Activated T-cell treated with anti-CD3 and anti-CD28 coated beads, Interleukin-2, amount 50 U/mL, for 72 hours (primary cell): ENCODE measurements around the gene MAGEF1. TPM values are rescaled to one million over a fixed set of nuclear protein-coding genes. Genes with fewer than 3 reads are reported as not detected.
"Not testable (repeated sequence)": the region's sequence is repeated elsewhere in the genome, so short reads cannot be mapped to it uniquely, and the experiment has no call there.

Experiments used
- ATAC-seq, 2 donors: fragments of 150-1000 bp; cut with Tn5 transposase; replicated peaks in 1 of 2; 2 replicates each; pipeline ENCODE4 v1.10.0; 2021; ENCODE audit warnings: moderate library complexity in 2 of 2, mild to moderate bottlenecking in 1 of 2
- DNase-seq, 2 donors: peaks; one replicate each; pipeline ENCODE4 v3.0.0; 2021 to 2022; ENCODE audit warnings: mixed read lengths in 1 of 2
- H3K27ac Mint-ChIP-seq: one replicate; pipeline ENCODE4 v1.8.0; 2022; ENCODE audit warnings: mild to moderate bottlenecking, moderate library complexity, mixed read lengths
- H3K27me3 Mint-ChIP-seq: one replicate; pipeline ENCODE4 v1.8.0; 2022; ENCODE audit warnings: low read depth, mixed read lengths
- H3K36me3 Mint-ChIP-seq, 2 donors: one replicate each; pipeline ENCODE4 v1.8.0; 2022; ENCODE audit warnings: mixed read lengths in 2 of 2, mild to moderate bottlenecking in 1 of 2; ENCODE audit not compliant: insufficient read depth in 2 of 2
- H3K4me1 Mint-ChIP-seq: one replicate; pipeline ENCODE4 v1.8.0; 2022; ENCODE audit warnings: low read depth, mixed read lengths
- H3K4me3 Mint-ChIP-seq, 2 donors: one replicate each; pipeline ENCODE4 v1.8.0; 2022; ENCODE audit warnings: mild to moderate bottlenecking in 2 of 2, mixed read lengths in 2 of 2, moderate library complexity in 2 of 2
- H3K9me3 Mint-ChIP-seq, 2 donors: one replicate each; pipeline ENCODE4 v1.8.0; 2022; ENCODE audit warnings: mixed read lengths in 2 of 2
- total RNA-seq, 2 donors: library from RNA; stranded (reverse); gene quantifications; one replicate each; pipeline ENCODE4 v1.2.3, GENCODE V29; 2022

MAGEF1 gene
- total RNA-seq, 2 donors from 2014 or later: 27.9 to 28.1 TPM

DNA sequence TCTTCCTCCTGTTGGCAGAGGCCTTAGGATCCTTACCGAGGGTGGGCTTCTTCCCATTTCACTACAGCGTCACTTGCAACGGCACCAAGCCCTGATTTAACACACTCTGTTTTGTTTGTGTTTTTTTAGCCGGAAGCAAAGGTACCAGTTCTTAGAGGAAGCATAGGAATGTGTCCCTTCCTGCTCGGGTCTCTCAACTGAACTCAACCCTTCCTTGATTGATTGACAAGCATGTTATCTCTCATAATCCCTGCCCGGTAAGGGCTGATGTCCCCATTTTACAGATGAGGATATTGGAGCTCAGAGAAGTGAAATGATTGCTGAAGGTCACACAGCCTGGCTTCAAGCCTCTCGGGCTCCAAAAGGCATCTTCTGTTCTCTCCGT lies 26.6 kb upstream of the MAGEF1 start:
- DNase-seq: no peak
- H3K4me1 Mint-ChIP-seq: peaks cover 16% of the 10 kb centered on the region
- no peak overlapping the region for H3K27ac Mint-ChIP-seq
- ATAC-seq: no peak
- H3K27me3 Mint-ChIP-seq: peaks cover 7% of the 10 kb centered on the region
- H3K36me3 Mint-ChIP-seq: no peaks in the 10 kb centered on the region
- H3K9me3 Mint-ChIP-seq: no peaks in the 10 kb centered on the region
- H3K4me3 Mint-ChIP-seq: no peak overlapping the region

DNA sequence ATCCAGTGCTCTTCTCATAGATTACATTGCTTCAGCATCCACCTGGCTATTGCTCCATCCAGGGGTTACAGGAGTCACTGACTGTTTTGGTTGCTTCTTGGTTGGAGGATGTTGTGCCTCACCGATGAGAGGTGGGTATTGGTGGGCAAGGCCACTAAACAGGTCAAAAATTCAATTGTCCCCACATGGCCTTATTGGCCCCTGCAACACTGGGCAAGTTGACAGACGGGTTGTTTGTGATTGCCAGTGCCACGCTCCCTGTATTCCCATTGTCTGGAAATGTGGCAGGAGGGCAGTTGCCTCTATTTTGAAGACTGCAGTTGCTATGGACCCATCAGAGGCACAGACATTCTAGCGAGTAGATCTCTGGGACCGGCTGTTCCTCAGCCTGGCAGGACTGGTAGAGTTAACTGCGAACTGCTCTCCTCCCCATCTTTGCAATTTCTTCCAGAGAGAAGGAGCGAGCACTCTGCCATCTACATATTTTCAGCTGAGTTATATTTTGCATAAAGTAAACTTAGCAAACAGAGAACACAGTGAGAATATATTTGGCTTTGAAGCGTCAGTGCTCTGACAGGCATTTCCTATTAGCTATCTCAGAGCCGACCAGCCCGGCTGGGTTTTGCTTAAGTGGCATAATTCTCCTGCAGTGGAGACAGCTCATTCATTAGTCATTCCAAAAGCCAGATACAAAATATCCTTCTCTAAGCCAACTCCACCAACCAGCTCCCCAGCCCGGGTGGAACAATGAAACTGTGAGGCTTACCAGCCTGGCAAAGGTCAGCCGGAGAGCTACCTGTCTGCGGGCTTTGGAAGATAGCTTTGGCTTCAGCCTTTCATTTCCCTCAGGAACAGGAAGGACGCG lies 26.0 kb upstream of the MAGEF1 start:
- Mint-ChIP-seq H3K36me3 (no peaks in the 10 kb centered on the region), H3K27me3 (peaks cover 7% of the 10 kb centered on the region), H3K4me1 (peaks cover 16% of the 10 kb centered on the region), H3K4me3 (no peak overlapping the region), H3K9me3 (no peaks in the 10 kb centered on the region), H3K27ac (no peak overlapping the region)
- DNase-seq: no peak
- ATAC-seq: no peak

DNA sequence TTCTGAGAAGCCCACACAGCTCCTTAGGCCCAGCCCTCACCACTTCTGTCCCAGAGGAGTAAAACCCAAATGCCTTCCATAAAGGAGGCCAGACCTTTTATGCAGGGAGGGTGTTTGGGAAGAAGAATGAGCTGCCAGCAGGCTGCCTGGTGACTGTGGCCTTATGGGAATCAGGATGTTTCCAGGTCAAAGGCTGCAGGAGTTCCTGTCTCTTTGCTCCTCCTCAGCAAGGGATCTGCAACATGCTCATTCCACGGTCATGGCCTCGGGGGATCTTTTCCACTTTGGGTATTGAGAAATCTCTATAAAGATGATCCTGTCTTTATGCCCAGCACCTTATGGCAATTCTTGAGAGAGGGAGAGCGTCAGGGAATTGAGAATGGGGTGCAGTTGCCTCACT lies 25.2 kb upstream of the MAGEF1 start:
- Mint-ChIP-seq H3K27ac (no peak overlapping the region), H3K4me1 (peaks cover 16% of the 10 kb centered on the region), H3K36me3 (no peaks in the 10 kb centered on the region), H3K27me3 (peaks cover 7% of the 10 kb centered on the region), H3K4me3 (no peak overlapping the region), H3K9me3 (no peaks in the 10 kb centered on the region)
- DNase-seq (no peak), ATAC-seq (no peak)

DNA sequence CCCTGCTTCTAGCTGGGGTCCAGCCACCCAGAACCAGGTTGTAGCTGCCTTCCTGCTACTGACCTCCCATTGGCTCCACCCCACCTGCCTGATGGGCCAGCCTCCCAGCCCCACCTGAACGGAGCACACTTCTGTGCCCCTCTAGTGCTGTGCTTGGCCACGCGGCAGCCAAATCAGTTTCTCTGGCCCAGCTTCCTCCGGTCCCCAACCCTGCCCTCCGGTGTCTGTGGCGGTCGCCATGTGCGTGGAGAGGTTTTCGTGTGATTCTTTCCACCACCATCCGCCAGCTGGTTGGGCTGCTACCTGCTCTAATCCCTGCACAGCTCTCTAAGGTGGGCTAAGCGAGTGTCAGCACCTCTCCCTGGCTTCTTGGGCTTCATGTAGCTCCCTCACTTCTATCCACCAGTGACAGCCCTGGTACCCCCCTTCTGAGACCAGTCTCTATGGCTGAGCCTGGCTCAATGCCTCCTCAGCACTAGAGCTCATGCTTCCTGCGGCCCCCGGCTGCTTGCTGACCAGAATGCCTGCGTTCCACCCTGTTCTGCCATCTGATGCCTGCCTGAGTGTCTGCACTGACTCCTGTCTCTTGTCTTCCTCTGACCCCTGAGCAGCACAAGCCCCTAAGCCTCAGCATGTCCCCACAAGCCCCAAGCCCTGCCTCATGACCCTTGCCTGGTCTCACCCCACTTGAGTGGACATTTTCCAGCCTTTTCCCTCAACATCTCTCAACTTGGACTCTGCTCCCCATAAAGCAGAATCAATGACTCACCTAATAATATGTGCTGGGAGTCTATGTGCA lies 23.2 kb upstream of the MAGEF1 start:
- Mint-ChIP-seq H3K27ac (no peak overlapping the region), H3K27me3 (peaks cover 14% of the 10 kb centered on the region), H3K4me3 (no peak overlapping the region), H3K9me3 (no peaks in the 10 kb centered on the region), H3K4me1 (peaks cover under 1% of the 10 kb centered on the region), H3K36me3 (no peaks in the 10 kb centered on the region)
- DNase-seq: no peak
- no peak for ATAC-seq

DNA sequence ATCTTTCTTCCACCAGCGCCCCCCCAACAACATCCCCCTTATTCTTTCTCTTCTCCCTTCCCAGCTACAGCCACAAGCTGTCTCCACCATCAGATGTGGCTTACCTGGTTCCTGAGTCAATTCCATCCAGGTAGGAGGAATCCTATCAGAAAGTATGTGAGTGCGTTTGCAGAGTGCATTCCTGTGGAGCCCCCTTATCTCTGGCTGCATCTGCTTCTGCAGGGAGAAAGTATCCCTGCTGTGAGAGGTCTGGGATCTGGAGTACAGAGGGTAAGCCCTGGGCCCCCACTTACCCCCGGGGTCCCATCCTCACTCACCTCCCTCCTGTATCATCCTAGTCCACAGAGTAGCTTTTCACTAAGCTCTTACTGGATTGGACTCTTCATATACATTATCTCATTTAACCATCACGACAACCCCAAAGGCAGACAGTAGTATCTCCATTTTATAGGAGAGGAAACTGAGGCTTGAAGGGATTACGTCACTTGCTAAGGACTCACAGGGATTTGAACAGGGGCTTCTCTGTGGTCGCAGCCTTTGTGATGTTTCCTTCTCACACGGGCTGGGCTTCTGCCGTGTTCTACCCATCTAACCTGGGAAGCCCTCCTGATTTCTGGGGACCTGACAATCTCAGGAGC lies 22.2 kb upstream of the MAGEF1 start:
- H3K4me3 Mint-ChIP-seq: no peak overlapping the region
- peaks cover 14% of the 10 kb centered on the region for H3K27me3 Mint-ChIP-seq
- no peaks in the 10 kb centered on the region for H3K4me1 Mint-ChIP-seq
- H3K36me3 Mint-ChIP-seq: no peaks in the 10 kb centered on the region
- H3K27ac Mint-ChIP-seq: no peak overlapping the region
- H3K9me3 Mint-ChIP-seq: no peaks in the 10 kb centered on the region
- ATAC-seq (no peak), DNase-seq (no peak)

DNA sequence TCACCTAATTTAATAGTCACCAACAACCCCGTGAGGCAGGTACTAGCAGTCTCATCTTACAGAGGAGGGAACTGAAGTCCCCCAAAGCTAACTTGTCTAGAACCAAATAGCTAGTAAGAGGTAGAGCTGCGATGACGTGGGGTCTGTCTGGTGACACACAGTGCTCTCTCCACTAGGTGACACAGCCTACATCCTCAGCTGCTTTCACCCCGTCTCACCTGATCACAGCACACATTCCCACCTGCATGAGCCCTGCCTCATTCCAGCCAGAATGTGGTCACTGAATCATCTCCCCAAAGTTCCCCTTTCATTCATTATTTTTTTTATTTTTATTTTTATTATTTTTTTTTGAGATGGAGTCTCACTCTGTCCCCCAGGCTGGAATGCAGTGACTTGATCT lies 21.3 kb upstream of the MAGEF1 start:
- Mint-ChIP-seq H3K27me3 (peaks cover 7% of the 10 kb centered on the region), H3K9me3 (no peaks in the 10 kb centered on the region), H3K4me3 (no peak overlapping the region), H3K36me3 (no peaks in the 10 kb centered on the region), H3K4me1 (no peaks in the 10 kb centered on the region), H3K27ac (no peak overlapping the region)
- DNase-seq: no peak
- no peak for ATAC-seq

DNA sequence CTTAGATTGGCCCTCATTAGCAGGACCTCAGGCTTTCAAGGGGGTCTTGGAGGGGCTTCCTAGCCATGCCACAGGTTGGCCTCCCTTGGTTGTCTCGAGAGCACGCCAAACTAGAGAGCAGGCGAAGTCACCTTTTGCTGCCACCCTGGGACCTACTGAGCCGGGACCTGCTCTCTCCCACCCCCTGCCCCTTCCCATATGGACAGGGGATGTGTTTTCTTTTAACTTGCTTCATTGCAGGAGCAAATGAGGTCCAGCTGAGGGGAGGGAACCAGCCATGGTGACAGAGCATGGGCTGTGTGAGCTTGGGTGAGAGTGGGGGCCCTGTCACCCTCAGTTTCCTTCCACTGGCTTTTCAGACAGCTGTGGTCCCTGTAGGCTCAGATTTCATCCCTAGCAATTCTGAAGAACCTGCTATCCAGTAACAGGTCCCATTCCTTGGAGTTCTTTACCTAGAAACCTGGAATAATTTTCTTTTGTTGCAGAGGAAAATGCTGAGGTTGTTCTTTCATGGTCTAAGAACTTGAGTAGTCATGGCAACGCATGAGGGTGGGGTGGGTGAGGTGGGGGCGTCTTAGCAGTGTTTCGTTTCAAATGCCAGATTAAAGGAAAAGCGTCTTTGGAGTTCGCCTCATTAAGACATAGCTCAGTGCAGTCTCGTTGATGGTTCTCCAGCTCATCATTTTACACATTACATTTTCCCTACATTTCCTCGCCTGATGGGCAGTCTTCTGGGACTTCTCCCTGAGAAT lies 20.1 kb upstream of the MAGEF1 start:
- H3K27ac Mint-ChIP-seq: no peak overlapping the region
- peaks cover 7% of the 10 kb centered on the region for H3K27me3 Mint-ChIP-seq

DNA sequence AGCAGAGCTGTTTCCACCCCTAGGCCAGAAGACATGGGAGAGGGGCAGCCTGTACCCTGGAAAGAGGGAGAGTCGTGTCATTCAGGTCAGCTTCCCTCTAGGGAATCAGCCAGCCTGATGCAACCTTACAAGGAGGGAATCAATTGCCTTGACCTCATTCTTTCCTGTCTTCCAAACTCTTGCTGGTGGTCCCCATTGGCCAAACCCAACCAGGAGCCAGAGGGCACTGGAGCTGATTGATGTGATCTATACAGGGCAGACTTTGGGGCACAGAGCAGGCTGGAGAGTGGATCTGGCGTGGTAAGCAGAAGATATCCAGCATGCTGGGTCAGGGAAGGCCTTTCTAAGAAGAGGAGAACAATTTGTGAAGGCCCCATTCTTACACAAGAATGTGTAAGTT lies 19.1 kb upstream of the MAGEF1 start:
- no peak for DNase-seq
- Mint-ChIP-seq H3K4me1 (no peaks in the 10 kb centered on the region), H3K36me3 (no peaks in the 10 kb centered on the region), H3K4me3 (no peak overlapping the region), H3K27me3 (peaks cover 7% of the 10 kb centered on the region), H3K27ac (no peak overlapping the region), H3K9me3 (no peaks in the 10 kb centered on the region)
- no peak for ATAC-seq

More for the DNA sequence above, 20.1 kb upstream of the MAGEF1 start:
- no peak overlapping the region for H3K4me3 Mint-ChIP-seq
- ATAC-seq: no peak
- no peak for DNase-seq
- no peaks in the 10 kb centered on the region for H3K4me1 Mint-ChIP-seq
- no peaks in the 10 kb centered on the region for H3K9me3 Mint-ChIP-seq
- no peaks in the 10 kb centered on the region for H3K36me3 Mint-ChIP-seq

DNA sequence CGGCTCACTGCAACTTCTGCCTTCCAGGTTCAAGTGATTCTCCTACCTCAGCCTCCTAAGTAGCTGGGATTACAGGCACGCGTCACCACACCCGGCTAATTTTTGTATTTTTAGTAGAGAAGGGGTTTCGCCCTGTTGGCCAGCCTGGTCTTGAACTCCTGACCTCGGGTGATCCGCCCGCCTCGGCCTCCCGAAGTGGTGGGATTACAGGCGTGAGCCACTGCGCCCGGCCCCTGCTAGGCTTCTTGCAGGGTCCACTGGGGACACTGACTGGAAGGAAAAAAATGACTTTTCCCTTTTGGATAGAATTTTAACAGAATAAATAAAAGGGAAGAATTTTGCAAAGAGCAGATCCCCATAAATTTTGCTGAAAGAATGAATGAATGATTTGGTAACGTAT lies 17.3 kb upstream of the MAGEF1 start:
- not testable (repeated sequence) for H3K27ac Mint-ChIP-seq, H3K27me3 Mint-ChIP-seq, H3K4me3 Mint-ChIP-seq, H3K9me3 Mint-ChIP-seq, H3K4me1 Mint-ChIP-seq, DNase-seq, ATAC-seq, H3K36me3 Mint-ChIP-seq

DNA sequence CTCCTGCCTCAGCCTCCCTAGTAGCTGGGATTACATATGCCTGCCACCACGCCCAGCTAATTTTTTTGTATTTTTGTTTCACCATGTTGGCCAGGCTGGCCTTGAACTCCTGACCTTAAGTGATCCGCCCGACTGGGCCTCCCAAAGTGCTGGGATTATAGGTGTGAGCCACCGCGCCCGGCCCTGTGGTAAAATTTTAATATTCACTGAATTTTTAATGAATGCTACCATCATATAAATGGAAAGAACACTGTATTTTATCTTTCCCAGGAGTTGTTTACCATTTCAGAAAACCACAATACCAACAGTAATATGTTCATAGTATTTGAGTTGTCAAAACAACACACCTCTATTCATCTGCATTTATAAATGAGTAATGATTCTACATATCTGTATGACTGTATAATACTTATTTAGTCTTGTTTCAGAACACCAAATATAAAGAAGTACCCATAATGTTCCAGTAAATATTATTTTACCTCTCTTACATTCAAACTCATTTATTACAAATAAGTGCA lies 16.2 kb upstream of the MAGEF1 start:
- Mint-ChIP-seq H3K27me3 (peaks cover 7% of the 10 kb centered on the region), H3K4me3 (no peak overlapping the region)

DNA sequence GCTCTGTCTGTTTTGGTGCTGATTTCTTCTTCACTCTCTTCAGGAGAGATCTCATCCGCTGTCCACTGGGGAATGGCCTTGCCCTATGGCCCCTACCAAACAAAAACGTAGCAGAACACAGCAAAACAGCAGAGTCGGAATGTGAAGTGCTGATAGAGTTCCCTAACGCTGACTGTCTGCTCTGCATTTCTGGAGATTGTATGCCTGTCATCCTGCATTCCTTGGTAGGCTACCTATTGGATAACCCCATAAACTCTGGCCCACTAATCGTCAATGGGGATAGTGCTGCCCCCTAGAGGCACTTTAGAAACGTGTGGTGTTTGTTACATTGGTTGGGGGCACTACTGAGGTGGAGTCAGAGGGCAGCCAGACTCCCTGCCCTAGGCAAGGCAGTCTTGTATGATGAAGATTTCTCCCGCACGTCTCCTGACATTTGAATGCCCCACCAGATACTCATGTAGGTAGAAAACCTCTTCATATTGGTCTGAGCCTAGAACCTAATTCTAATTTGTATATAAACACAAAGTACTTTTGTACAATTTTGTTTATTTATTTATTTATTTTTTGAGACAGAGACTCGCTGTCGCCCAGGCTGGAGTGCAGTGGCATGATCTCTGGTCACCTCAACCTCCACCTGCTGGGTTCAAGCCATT lies 15.6 kb upstream of the MAGEF1 start:
- Mint-ChIP-seq H3K27me3 (peaks cover 7% of the 10 kb centered on the region), H3K36me3 (no peaks in the 10 kb centered on the region), H3K9me3 (no peaks in the 10 kb centered on the region), H3K27ac (no peak overlapping the region), H3K4me3 (no peak overlapping the region), H3K4me1 (no peaks in the 10 kb centered on the region)
- DNase-seq (peak; percentile 49 to 58), ATAC-seq (peak; percentile 80 to 93)

More for the DNA sequence above, 16.2 kb upstream of the MAGEF1 start:
- no peak for ATAC-seq
- DNase-seq: no peak
- no peaks in the 10 kb centered on the region for H3K4me1 Mint-ChIP-seq
- no peaks in the 10 kb centered on the region for H3K36me3 Mint-ChIP-seq
- no peak overlapping the region for H3K27ac Mint-ChIP-seq
- H3K9me3 Mint-ChIP-seq: no peaks in the 10 kb centered on the region

DNA sequence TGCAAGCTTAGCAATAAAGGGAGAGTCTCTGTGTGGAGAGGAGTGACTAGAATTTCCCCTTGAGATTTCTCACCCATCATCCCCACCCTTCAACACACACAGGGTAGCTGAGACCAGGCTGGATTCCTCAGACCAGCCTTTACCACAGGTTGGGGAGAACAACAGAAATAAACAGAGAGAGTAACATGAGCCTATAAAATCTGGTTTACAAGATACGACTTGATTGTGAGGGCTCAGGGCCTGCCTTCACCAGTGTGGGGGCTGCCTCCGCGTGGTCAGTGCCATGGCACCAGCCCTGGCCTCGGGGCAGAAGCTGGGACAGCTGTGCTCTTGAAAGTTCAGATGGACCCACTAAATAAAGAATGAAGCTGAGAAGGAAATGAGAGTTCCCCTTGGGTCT lies 14.6 kb upstream of the MAGEF1 start:
- H3K27me3 Mint-ChIP-seq: peaks cover 5% of the 10 kb centered on the region
- no peak for ATAC-seq
- H3K4me1 Mint-ChIP-seq: no peaks in the 10 kb centered on the region
- no peak overlapping the region for H3K4me3 Mint-ChIP-seq
- no peak for DNase-seq
- no peaks in the 10 kb centered on the region for H3K36me3 Mint-ChIP-seq
- H3K27ac Mint-ChIP-seq: no peak overlapping the region
- no peaks in the 10 kb centered on the region for H3K9me3 Mint-ChIP-seq
